Raji (cell line): ENCODE results near the gene JADE2.

Experiments
- POLR2A ChIP-seq: IDR thresholded peaks from 2 replicates; pipeline ENCODE4 v1.6.1; 2011; ENCODE audit warnings: low read depth, low read length, control low read depth; ENCODE audit not compliant: insufficient read depth

Gene JADE2

DNA sequence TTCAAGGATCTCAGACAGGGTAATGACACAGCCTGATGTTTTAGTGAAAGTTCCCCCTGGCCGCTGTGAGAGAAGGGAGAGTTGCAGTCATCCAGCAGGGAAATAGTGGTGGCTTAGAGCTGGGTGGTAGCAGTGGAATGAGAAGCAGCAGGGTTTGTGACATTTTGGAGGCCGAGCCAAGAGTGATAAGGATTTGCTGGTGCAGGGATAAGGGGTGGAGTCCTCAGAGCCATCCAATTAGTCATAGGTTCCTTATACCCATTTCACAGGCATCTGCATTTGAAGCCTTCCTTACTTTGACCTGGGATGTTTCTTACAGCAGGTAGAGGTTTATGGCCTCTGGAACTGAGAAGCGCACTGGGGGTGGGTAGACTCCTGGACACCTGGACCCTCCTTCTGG is 12.8 kb downstream of the JADE2 start:
- TF ChIP-seq POLR2A: no peak

DNA sequence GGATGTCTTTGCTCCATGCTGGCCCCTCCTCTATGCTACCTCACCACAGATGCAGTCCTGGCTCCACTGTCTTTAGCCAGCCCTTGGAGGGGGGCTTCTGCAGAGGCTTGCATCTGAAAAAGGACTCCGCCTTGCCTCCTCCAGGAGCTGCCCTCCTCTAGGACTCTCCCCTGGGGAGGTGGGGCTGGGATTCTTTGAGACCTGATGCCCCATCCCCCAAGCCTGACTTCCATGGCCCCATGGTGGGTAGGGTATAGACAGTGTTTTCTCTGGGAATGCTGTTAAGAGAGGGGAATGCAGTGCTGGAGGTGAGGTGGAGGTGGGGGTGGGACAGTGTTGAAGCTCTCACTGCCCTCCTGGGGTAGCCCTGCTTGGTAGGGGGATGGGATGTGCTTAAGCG is 14.3 kb downstream of the JADE2 start:
- TF ChIP-seq POLR2A: no peak

DNA sequence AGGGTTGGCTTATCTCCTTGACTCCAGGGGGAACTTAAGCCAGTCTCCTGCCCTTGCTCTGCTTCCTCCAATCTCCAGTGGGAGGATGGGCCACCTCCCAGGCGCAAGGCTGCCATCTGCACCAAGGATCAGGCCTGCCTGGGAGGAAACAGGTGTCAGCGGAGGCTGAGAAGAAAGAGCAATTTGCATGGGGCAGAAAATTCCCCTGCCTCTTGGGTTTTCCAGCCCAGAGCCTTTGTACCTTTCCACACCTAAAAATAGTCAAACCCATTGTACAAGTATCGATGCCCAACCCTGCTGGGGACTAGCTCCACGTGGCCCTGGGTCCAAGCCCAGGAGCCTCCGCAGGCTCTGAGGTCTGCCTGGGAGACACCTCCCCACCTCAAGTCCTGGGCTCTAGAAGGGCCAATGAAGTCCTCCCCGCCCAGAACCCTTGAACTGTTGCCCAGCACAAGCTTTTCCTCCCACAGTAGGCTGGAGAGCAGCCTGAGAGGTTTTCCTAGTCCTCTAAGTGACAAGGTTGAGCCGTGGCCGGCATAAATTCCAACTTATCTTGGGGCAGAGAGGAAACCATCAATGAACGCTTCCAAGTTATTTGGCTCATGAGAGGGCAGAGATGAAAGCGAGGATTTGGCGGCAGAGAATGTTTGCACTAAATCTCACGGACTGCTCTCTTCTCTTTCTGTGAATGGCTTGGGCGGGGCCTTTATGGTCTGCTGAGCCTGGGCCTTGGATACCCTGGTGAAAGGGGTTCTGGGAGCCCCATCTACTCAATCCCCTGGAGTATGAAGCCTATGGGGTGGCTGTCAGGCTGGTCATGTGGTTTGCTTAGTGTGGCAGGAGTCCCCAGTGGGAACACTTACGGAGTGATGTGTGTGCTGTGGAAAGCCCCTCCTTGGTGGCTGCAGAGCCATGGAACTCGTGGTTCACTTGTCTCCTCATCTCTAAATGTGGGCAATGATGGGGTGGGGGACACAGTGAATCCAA is 15.6 kb downstream of the JADE2 start:
- TF ChIP-seq POLR2A: no peak

DNA sequence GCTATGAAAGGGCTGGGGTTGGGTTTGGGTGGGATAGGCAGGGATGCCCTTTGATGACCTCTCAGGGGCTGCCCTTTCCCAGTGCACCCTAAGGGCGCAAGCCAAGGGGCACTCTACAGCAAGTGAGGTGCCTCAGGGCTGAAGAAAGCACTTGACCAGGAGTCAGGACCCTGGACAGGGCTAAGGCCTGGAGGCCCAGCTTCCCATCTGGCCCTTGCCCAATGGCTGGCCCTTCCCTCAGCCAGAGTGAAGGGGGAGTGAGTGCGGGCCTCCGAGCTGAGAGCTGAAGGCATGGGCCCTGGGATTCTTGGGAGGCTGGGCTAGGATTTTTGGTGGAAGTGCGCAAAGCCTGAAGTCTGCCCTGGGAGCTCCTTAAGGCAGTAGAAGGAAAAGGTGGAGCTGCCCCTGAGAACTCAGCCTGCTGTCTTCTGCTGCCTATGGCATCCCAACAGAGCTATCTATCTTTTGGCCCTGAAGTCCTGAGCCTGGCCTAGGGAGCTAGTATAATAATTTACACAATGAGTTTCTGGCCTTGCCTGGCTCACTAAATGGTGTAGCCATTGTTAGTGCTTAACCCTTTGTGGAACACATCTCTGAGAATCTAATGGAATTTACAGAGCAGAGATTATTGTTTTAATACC is 16.4 kb downstream of the JADE2 start:
- no peak for TF ChIP-seq POLR2A

- TF ChIP-seq POLR2A: peak; percentile 55; the same call in 1 of the 2 replicates
Observed at GRCh38 chr5:134543820-134544614, 18.5 kb downstream of the JADE2 start.

DNA sequence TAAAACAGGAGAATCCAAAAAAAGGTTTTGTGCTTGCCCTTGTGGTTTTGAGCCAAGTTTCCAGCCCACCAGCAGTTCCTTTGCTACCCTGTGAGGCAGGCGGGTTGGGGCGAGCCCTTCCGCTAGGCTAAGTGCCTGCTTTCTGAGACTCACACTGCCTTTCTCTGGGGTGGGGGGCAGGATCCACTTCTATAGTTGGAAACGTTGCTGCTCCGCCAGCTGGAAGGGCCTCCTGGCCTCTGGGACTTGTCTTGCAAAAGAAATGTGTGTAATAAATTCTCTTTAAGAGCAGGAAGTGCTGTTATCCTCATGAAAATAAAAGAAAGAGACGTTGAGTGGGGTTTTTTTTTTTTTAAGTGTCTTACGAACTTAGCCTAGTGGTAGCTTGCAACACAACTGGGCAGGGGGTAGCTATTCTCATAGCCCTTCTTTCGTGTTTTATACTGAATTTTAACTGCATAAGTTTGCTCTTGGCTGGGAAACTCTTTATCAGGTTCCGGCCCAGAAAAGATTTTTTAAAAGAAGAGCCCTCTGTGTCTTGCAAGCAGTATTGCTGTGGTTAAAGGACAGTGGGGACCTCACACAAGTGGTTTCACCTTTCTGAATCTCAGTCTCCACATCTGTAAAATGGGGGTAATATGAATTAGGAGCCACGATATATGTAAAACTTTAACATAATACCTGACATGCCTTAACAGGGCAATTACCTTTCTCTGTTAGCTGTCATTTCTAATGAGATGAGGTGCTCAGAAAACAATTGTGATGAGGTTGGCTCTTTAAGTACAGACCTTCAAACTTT is 19.8 kb downstream of the JADE2 start:
- no peak; the same call in 1 of the 2 replicates for TF ChIP-seq POLR2A

GRCh38 chr5:134547066-134547465 is 21.6 kb downstream of the JADE2 start:
- no peak for TF ChIP-seq POLR2A

- TF ChIP-seq POLR2A: no peak
Observed at GRCh38 chr5:134547579-134547978, 22.1 kb downstream of the JADE2 start.

DNA sequence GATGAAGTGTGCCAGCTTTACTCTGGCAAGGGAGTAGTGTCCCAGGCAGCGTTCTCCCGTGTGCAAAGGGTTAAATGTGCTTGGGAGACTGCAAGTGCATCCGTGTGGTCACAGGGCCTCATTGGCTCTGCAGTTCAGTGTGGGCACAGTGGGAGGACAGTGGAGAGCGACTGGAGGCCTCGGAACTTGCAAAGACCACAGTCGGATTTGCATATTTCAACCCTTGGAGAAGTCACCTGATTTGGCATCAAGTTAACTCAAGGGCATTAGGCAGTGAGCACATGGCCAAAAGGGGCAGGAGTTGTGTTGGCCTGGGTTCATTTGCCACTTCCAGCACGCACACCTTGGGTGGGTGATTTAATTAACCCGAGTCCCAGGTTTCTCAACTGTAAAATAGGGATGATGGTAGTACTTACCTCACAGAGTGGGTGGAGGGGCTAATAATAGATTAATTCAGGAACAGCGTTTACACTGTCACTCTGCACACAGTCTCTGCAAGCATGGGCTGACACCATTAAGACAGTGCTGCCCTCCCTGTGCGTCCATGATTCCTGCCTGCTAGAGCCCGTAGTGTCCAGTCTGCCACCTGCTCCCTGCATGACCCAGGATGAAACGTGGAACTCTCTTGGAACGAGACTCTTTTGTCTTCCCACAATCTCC is 22.7 kb downstream of the JADE2 start:
- no peak for TF ChIP-seq POLR2A

- peak; percentile 45; the same call in 1 of the 2 replicates for TF ChIP-seq POLR2A
Observed at GRCh38 chr5:134549714-134550113, 24.2 kb downstream of the JADE2 start.

- TF ChIP-seq POLR2A: peak; percentile 72
Observed at GRCh38 chr5:134550271-134551214, 25.1 kb downstream of the JADE2 start.

DNA sequence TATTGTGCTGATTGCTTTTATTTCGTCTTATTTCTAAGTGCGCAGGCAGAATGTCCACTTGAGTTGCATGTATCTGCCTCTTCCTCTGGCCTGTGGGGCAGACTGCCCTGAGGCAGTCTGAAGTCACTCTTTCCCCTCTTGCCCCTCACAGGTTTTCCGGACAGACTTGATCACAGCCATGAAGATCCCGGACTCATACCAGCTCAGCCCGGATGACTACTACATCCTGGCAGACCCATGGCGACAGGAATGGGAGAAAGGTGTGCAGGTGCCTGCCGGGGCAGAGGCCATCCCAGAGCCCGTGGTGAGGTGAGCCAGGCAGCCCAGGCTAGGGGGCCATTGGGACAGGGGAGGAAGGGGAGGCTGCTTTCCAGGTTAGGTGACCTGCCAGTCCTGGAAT is 26.4 kb downstream of the JADE2 start:
- no peak for TF ChIP-seq POLR2A

GRCh38 chr5:134552301-134552700 is 26.8 kb downstream of the JADE2 start:
- TF ChIP-seq POLR2A: no peak
